Measurements from ENCODE around the gene VAV1. TPM values are rescaled to one million over a fixed set of nuclear protein-coding genes. Genes with fewer than 3 reads are reported as not detected.

Gene VAV1
- total and polyA plus RNA-seq, 2 of the 13 experiments (the other 11 are each of a cell fraction or from before 2014, with no cell fraction given), result not detected

GRCh38 chr19:6736169-6736916 lies 36.2 kb upstream of the VAV1 start (continued):
- TF ChIP-seq ZNF709 (CRISPR knock-in tag; IDR thresholded peaks at IDR 0.05), result no peak
- TF ChIP-seq ZNF557 (CRISPR knock-in tag; IDR thresholded peaks at IDR 0.05), result no peak
- no peak for TF ChIP-seq HDAC6 (IDR thresholded peaks at IDR 0.05; ENCODE audit: low read depth, low read length)
- TF ChIP-seq EHMT2 (IDR thresholded peaks at IDR 0.05; ENCODE audit: borderline replicate concordance, low read depth, low read length), result no peak
- TF ChIP-seq MTA3 (CRISPR knock-in tag; IDR thresholded peaks at IDR 0.05), result no peak
- no peak for TF ChIP-seq ZNF264 (CRISPR knock-in tag; IDR thresholded peaks at IDR 0.05)
- TF ChIP-seq ZHX1 (CRISPR knock-in tag; IDR thresholded peaks at IDR 0.05; ENCODE audit: low read depth), result no peak
- TF ChIP-seq CREM (IDR thresholded peaks at IDR 0.05), result peak; percentile 18; the same call in 1 of the 2 replicates
- no peak for TF ChIP-seq CREM (CRISPR knock-in tag; IDR thresholded peaks at IDR 0.05)
- no peak for TF ChIP-seq RCOR2 (CRISPR knock-in tag; IDR thresholded peaks at IDR 0.05)
- no peak for TF ChIP-seq CBX2 (IDR thresholded peaks at IDR 0.05; ENCODE audit: low read depth, low read length)
- no peak for TF ChIP-seq CBX2 (CRISPR knock-in tag; IDR thresholded peaks at IDR 0.05; ENCODE audit: low read depth)
- 0 out of 2 replicates have a peak, but pooled peaks have one; percentile 30 for TF ChIP-seq NFKBIZ (CRISPR knock-in tag; IDR thresholded peaks at IDR 0.05)
- TF ChIP-seq POLR2AphosphoS5 (IDR thresholded peaks at IDR 0.05; ENCODE audit: low read depth, low read length), result no peak
- TF ChIP-seq, protein P1, sequence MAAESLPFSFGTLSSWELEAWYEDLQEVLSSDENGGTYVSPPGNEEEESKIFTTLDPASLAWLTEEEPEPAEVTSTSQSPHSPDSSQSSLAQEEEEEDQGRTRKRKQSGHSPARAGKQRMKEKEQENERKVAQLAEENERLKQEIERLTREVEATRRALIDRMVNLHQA (CRISPR knock-in tag; IDR thresholded peaks at IDR 0.05), result no peak
- TF ChIP-seq MAZ (IDR thresholded peaks at IDR 0.05; ENCODE audit: borderline replicate concordance, low read depth, low read length), result no peak
- TF ChIP-seq MAZ (CRISPR knock-in tag; IDR thresholded peaks at IDR 0.05; ENCODE audit: low read depth), result no peak
- no peak for TF ChIP-seq ZNF253 (CRISPR knock-in tag; IDR thresholded peaks at IDR 0.05; ENCODE audit: borderline replicate concordance)
- no peak for TF ChIP-seq SP5 (CRISPR knock-in tag; IDR thresholded peaks at IDR 0.05; ENCODE audit: borderline replicate concordance, low read depth)
- TF ChIP-seq KDM5A (IDR thresholded peaks at IDR 0.05; ENCODE audit: borderline replicate concordance, low read length), result no peak
- TF ChIP-seq, protein P2, sequence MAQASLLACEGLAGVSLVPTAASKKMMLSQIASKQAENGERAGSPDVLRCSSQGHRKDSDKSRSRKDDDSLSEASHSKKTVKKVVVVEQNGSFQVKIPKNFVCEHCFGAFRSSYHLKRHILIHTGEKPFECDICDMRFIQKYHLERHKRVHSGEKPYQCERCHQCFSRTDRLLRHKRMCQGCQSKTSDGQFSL (CRISPR knock-in tag; IDR thresholded peaks at IDR 0.05), result no peak
- peak; percentile 47 for TF ChIP-seq ZNF331 (CRISPR knock-in tag; IDR thresholded peaks at IDR 0.05)
- no peak for TF ChIP-seq AHR (CRISPR knock-in tag; IDR thresholded peaks at IDR 0.05)
- TF ChIP-seq HOXA9 (CRISPR knock-in tag; IDR thresholded peaks at IDR 0.05; ENCODE audit: borderline replicate concordance), result no peak
- 0 out of 2 replicates have a peak, but pooled peaks have one; percentile 64 for TF ChIP-seq BRD4 (CRISPR knock-in tag; IDR thresholded peaks at IDR 0.05)
- TF ChIP-seq YY1 (IDR thresholded peaks at IDR 0.05; ENCODE audit: insufficient read depth, insufficient replicate concordance, low read depth, low read length), result peak; percentile 35
- no peak for TF ChIP-seq ZNF891 (CRISPR knock-in tag; IDR thresholded peaks at IDR 0.05)
- TF ChIP-seq, protein P3, sequence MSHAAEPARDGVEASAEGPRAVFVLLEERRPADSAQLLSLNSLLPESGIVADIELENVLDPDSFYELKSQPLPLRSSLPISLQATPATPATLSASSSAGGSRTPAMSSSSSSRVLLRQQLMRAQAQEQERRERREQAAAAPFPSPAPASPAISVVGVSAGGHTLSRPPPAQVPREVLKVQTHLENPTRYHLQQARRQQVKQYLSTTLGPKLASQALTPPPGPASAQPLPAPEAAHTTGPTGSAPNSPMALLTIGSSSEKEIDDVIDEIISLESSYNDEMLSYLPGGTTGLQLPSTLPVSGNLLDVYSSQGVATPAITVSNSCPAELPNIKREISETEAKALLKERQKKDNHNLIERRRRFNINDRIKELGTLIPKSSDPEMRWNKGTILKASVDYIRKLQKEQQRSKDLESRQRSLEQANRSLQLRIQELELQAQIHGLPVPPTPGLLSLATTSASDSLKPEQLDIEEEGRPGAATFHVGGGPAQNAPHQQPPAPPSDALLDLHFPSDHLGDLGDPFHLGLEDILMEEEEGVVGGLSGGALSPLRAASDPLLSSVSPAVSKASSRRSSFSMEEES (CRISPR knock-in tag; IDR thresholded peaks at IDR 0.05), result 0 out of 2 replicates have a peak, but pooled peaks have one; percentile 23
- TF ChIP-seq SALL1 (CRISPR knock-in tag; IDR thresholded peaks at IDR 0.05), result peak; percentile 27; the same call in 1 of the 2 replicates
